ENCODE measurements around the gene ACTR1A. TPM values are rescaled to one million over a fixed set of nuclear protein-coding genes. Genes with fewer than 3 reads are reported as not detected.
"Not testable (repeated sequence)": the region's sequence is repeated elsewhere in the genome, so short reads cannot be mapped to it uniquely, and the experiment has no call there.

The ACTR1A gene
- total RNA-seq = 154 and 244 TPM in 2 replicates

- DNase-seq = peak; percentile 100
Measured at GRCh38 chr10:102502337-102503151, at the start of gene ACTR1A. ACTR1A (minus strand) TSS chr10:102502712; CDS start chr10:102502647, 65 bp downstream.

GRCh38 chr10:102550636-102551210 is 48.2 kb upstream of the ACTR1A start:
- no peak for DNase-seq

DNA sequence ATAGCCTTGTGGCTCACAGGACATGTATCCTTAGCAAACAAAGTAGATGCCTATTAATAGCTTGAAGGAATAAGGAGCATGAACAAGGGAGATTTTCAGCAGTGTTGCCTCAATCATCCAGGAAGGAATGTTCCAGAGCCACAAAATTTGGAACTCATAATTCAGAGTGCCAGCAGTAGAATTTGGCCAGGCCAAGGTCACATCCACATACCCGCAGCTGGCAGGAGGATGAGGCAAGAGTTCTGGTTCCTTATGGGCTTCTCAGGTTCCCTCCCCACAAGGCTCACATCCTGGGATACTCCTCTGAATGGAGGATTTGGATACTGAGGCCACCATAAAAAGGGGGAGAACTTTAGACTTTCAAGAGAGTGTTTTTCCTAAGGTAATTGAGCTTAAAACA is 47.0 kb upstream of the ACTR1A start:
- DNase-seq = no peak

DNA sequence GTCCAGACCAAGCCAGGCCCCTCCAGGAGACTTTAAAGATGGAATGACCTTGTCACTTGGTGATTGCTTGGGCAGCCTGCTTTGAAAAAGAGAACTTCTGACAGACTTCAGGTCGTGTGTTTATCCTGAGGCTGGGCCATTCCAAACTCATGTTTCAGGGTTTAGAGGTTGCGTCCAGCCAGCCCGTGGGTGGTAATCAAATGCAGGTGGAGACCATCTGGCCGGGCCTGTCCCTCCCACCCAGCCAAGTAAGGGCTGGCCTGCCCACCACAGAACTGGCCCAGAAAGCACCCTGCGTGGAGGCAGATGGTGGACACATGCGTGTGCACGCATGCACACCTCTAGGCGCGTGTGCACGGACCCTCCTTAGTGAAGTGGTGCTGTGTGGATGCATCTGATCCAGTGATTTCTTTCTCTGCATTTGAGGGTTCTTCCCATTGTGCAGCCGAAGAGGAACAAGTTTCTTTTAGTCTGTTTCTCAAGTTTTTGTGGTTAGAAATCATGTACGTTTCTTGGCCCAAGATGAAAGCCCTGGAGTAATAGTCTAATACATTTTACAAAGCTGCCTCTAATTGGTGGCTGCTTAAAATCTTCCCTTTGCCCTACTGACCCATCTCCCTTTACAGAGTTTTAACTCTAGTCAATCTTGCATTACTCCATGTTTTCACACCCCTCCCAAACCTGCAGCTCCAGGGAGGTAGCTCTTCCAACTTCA is 44.3 kb upstream of the ACTR1A start:
- no peak for DNase-seq

- no peak for DNase-seq
Measured at GRCh38 chr10:102545997-102546396, 43.5 kb upstream of the ACTR1A start.

DNA sequence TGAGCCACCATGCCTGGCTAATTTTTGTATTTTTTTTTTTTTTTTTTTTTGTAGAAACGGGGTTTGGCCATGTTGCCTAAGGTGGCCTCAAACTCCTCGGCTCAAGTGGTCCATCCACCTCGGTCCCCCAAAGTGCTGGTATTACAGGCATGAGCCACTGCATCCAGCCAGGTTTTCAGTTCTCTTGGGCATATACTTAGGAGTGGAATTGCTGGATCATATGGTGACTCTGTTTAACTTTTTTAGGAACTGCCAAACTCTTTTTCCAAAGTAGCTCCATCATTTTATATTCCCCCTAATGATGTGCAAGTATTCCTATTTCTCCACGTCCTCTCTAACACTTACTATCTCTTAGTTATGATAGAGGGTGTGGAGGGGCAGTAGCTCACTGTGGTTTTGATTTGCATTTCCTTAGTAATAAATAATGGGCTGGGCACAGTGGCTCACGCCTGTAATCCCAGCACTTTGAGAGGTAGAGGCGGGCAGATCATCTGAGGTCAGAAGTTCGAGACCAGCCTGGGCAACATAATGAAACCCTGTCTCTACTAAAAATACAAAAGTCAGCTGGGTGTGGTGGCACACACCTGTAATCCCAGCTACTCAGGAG is 42.9 kb upstream of the ACTR1A start:
- no peak for DNase-seq

DNA sequence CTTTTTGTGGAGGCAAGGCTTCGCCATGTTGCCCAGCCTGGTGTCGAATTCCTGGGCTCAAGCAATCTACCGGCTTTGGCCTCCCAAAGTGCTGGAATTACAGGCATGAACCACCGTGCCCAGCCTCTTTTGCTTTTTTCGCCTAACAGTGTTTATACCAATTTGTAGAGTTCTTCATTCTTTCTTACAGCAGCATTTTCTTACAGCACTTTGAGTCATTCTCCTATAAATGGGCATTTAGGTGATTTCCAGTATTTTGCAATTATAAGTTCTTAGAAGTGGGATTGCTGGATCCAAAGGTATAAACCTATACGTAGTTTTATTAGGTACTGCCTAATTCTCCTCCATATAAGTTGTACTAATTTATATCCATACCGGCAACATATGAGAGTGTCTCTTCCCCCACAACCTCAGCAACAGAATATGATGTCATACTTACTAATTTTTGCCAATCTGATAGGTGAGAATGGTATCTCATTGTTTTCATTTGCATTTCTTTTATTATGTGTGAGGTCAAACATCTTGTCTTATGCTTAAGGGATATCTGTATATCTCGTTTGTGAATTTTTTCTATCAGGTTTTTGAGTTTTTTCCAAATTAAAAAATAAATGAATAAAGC is 40.4 kb upstream of the ACTR1A start:
- no peak for DNase-seq

DNA sequence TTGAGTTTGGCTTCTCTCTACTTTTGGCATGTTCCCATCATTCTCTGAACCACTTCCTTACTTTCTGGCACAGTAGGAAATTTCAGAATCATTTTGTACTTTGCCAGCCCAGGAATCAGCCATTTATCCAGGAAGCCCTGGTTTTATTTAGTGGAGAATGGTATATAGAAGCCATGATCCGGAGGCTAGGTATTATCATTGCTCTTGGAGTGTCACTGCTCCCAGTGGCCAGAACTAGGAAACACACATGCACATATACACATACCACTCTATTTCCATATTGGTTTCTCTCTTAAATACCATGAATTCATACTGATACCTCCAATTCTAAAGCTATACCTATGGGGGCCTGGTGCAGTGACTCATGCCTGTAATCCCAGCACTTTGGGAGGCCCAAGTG is 37.5 kb upstream of the ACTR1A start:
- DNase-seq = peak; percentile 49

GRCh38 chr10:102538811-102539210 is 36.3 kb upstream of the ACTR1A start:
- DNase-seq = no peak

- no peak for DNase-seq
Measured at GRCh38 chr10:102537948-102538347, 35.4 kb upstream of the ACTR1A start.

DNA sequence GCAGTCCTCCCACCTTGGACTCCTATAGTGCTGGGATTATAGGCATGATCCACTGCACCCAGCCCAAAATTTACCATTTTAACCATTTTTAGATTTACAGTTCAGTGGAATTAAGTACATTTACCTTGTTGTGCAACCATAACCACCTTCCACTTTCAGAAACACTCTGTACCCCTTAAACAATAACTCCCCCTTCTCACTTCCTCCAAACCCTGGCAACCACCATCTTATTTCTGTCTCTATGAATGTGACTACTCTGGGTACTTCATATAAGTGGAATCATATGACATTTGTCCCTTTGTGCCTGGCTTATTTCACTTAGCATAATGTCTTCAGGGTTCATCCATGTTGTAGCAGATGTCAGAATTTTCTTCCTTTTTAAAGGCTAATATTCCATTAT is 34.9 kb upstream of the ACTR1A start:
- DNase-seq = no peak

GRCh38 chr10:102535481-102536147 is 33.1 kb upstream of the ACTR1A start:
- no peak for DNase-seq

DNA sequence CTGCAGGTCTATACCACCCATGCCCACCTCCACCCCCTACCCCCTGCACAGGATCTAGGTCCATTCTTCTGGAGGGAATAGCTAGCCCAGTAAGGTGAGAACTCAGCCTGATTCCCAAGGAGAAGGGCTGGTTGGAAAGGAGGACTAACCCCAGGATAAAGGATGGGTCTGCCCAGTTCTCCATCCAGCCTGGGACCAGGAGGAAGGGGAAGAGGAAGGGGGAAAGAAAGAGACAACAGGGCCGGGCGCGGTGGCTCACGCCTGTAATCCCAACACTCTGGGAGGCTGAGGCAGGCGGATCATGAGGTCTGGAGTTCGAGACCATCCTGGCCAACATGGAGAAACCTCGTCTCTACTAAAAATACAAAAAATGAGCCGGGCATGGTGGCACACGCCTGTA is 32.5 kb upstream of the ACTR1A start:
- DNase-seq = not testable (repeated sequence)

GRCh38 chr10:102534333-102534732 is 31.8 kb upstream of the ACTR1A start:
- DNase-seq = no peak

DNA sequence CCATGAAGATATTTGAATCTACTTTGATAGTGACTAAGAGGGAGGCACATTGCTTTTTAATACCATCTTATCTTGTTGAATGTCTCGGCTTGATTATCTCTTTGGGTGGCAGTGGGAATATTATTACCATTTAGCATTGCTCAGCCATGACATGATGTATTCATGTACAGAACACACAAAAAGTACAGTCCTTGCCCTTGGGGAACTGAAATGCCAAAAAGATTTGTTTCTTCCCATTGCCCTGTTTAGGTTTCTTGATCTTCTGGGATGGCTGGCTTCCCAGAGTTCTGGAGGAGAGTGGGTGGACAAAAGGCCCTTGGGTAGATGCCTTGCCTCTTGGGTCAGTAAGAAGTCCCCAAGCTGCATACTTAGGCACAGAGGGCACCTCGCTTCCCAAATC is 25.0 kb upstream of the ACTR1A start:
- DNase-seq = no peak

GRCh38 chr10:102524746-102525145 is 22.2 kb upstream of the ACTR1A start:
- no peak for DNase-seq

DNA sequence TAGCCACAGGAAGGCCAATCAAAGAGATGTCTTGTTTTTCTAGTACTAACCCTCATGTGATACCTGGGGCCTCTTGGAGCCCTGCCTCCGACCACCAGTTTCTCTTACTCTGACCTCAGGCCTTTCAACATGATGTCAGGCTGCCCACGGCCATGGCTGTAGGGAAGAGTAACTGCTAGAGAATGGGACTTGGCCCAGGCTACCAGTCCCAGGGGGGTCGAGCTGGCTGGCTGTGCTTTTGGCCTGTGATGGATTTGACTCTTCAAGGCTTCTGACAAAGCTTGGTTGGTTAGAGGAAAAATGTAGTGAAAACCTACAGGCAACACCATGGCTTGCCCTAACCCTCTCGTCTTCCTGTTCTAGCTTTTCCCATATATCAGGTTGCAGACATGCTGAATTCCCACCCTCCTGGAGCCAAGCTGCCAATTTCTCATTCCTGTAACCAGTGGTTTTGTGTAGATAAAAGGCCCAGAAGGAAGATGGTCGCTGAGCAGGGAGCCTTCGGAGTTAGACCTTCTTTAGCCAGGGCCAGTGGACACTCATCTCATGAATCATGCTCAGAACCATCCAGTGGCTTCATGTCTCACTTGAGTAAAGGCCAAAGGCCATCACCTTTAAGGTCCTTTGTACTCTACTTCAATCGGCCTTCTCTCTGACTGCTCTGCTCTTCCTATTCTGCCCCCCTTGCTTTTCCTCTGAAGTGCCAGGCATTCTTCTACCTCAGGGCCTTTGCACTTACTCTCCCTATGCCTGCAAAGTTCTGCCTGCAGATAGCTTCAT is 20.9 kb upstream of the ACTR1A start:
- no peak for DNase-seq

GRCh38 chr10:102522874-102523249 is 20.4 kb upstream of the ACTR1A start:
- no peak for DNase-seq

DNA sequence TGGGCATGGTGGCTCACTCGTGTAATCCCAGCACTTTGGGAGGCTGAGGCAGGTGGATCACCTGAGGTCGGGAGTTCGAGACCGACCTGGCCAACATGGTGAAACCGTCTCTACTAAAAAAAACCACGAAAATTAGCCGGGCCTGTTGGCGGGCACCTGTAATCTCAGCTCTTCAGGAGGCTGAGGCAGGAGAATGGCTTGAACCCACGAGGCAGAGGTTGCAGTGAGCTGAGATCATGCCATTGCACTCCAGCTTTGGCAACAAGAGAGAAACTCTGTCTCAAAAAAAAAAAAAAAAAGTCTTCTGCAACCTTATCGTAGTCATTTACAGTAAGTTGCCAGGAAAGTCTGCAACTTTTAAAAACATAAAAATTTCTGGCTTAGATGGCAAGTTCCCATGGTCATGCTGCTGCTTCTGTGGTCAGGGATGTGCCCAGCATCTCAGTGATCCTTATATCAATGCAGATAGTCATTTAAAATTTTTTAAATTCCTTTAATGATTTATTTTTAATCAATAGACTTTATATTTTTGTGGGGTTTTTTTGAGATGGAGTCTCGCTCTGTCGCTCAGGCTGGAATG is 16.8 kb upstream of the ACTR1A start:
- DNase-seq = no peak

GRCh38 chr10:102517553-102517952 is 15.0 kb upstream of the ACTR1A start:
- no peak for DNase-seq

GRCh38 chr10:102515724-102516123 is 13.2 kb upstream of the ACTR1A start:
- DNase-seq = no peak
